HEK293T (cell line): Measurements from ENCODE around the gene SENP1.
"Not testable (repeated sequence)": the region's sequence is repeated elsewhere in the genome, so short reads cannot be mapped to it uniquely, and the experiment has no call there.

Source experiments
- CTCF ChIA-PET: fragments of 350-600 bp; formaldehyde crosslinking; extraction: SDS; loops from one replicate; lab custom pipeline; 2021; ENCODE audit warnings: antibody characterized with exemption, inconsistent platforms; lab: Yijun Ruan, JAX
- POLR2A ChIA-PET: fragments of 350-600 bp; formaldehyde crosslinking; extraction: SDS; loops from one replicate; lab custom pipeline; 2020; ENCODE audit warnings: antibody characterized with exemption, inconsistent platforms; lab: Yijun Ruan, JAX
- DNase-seq: peaks from one replicate; pipeline ENCODE4 v3.0.0; 2012; ENCODE audit warnings: mixed read lengths; ENCODE audit errors: extremely low spot score
- ARNT ChIP-seq: fragments of 450-650 bp; IDR thresholded peaks from 2 replicates; pipeline ENCODE4 v1.6.1; 2017; ENCODE audit warnings: mild to moderate bottlenecking
- BHLHE40 ChIP-seq: fragments of 450-650 bp; IDR thresholded peaks from 2 replicates; pipeline ENCODE4 v1.6.1; 2016; ENCODE audit warnings: mild to moderate bottlenecking, moderate library complexity, borderline replicate concordance
- CTBP1 ChIP-seq: fragments of 450-650 bp; IDR thresholded peaks from 2 replicates; pipeline ENCODE4 v1.6.1; 2016; ENCODE audit warnings: borderline replicate concordance
- ELF4 ChIP-seq: fragments of 450-650 bp; IDR thresholded peaks from 2 replicates; pipeline ENCODE4 v1.6.1; 2017; ENCODE audit warnings: antibody characterized with exemption
- FOXA1 ChIP-seq: fragments of 450-650 bp; IDR thresholded peaks from 2 replicates; pipeline ENCODE4 v1.6.1; 2016; ENCODE audit warnings: mild to moderate bottlenecking
- FOXK2 ChIP-seq: fragments of 450-650 bp; IDR thresholded peaks from 2 replicates; pipeline ENCODE4 v1.6.1; 2016; ENCODE audit warnings: mild to moderate bottlenecking
- FOXM1 ChIP-seq: fragments of 450-650 bp; IDR thresholded peaks from 2 replicates; pipeline ENCODE4 v1.6.1; 2017; ENCODE audit warnings: mild to moderate bottlenecking, borderline replicate concordance
- HDGF ChIP-seq: fragments of 450-650 bp; IDR thresholded peaks from 2 replicates; pipeline ENCODE4 v1.6.1; 2017; ENCODE audit warnings: antibody characterized with exemption, borderline replicate concordance
- L3MBTL2 ChIP-seq: fragments of 450-650 bp; conservative IDR thresholded peaks from 2 replicates; pipeline ENCODE4 v1.6.1; 2016; ENCODE audit warnings: mild to moderate bottlenecking
- LEF1 ChIP-seq: fragments of 450-650 bp; IDR thresholded peaks from 2 replicates; pipeline ENCODE4 v1.6.1; 2017; ENCODE audit warnings: mild to moderate bottlenecking, borderline replicate concordance
- NFRKB ChIP-seq: fragments of 450-650 bp; IDR thresholded peaks from 2 replicates; pipeline ENCODE4 v1.6.1; 2016; ENCODE audit warnings: mild to moderate bottlenecking, moderate library complexity
- PKNOX1 ChIP-seq: fragments of 450-650 bp; IDR thresholded peaks from 2 replicates; pipeline ENCODE4 v1.6.1; 2016
- SP1 ChIP-seq: fragments of 450-650 bp; IDR thresholded peaks from 2 replicates; pipeline ENCODE4 v1.6.1; 2017
- SUZ12 ChIP-seq: fragments of 450-650 bp; IDR thresholded peaks from 2 replicates; pipeline ENCODE4 v1.6.1; 2016; ENCODE audit warnings: mild to moderate bottlenecking
- TARDBP ChIP-seq: fragments of 450-650 bp; IDR thresholded peaks from 2 replicates; pipeline ENCODE4 v1.6.1; 2016
- ZNF384 ChIP-seq: fragments of 450-650 bp; IDR thresholded peaks from 2 replicates; pipeline ENCODE4 v1.6.1; 2016

SENP1 gene

GRCh38 chr12:48115957-48116356 is 10.1 kb upstream of the SENP1 start:
- ChIA-PET CTCF (no interaction called here), POLR2A (interaction anchor here (1.8 kb wide), 1 partner anchor 9 kb away, joined by 4 read pairs; no protein-coding TSS in a partner anchor)
- no peak for DNase-seq
- no peak for TF ChIP-seq FOXK2
- TF ChIP-seq TARDBP = no peak
- no peak for TF ChIP-seq L3MBTL2
- TF ChIP-seq FOXA1 = no peak
- TF ChIP-seq HDGF = no peak
- no peak for TF ChIP-seq LEF1
- TF ChIP-seq BHLHE40 = no peak
- TF ChIP-seq PKNOX1 = no peak
- TF ChIP-seq ZNF384 = no peak
- no peak for TF ChIP-seq SUZ12
- no peak for TF ChIP-seq FOXM1
- TF ChIP-seq ARNT = no peak
- no peak for TF ChIP-seq SP1
- TF ChIP-seq CTBP1 = no peak
- TF ChIP-seq ELF4 = no peak
- no peak for TF ChIP-seq NFRKB

- DNase-seq, CTCF ChIA-PET, POLR2A ChIA-PET: not testable (repeated sequence)
Measured at GRCh38 chr12:48111312-48111693, 5.4 kb upstream of the SENP1 start.

GRCh38 chr12:48110691-48111311 is 4.9 kb upstream of the SENP1 start:
- no peak for DNase-seq
- TF ChIP-seq SUZ12 = no peak
- no peak for TF ChIP-seq ZNF384
- TF ChIP-seq FOXA1 = no peak
- TF ChIP-seq SP1 = no peak
- CTCF ChIA-PET = no interaction called here
- POLR2A ChIA-PET = interaction anchor here (1.1 kb wide), 1 partner anchor 8 kb away, joined by 3 read pairs; the partner anchor contains the start of gene PFKM

GRCh38 chr12:48109424-48109823 is 3.5 kb upstream of the SENP1 start:
- CTCF ChIA-PET = no interaction called here
- no peak for DNase-seq
- POLR2A ChIA-PET = no interaction called here
- no peak for TF ChIP-seq L3MBTL2
- no peak for TF ChIP-seq LEF1
- TF ChIP-seq CTBP1 = no peak
- no peak for TF ChIP-seq ARNT
- TF ChIP-seq ZNF384 = no peak
- TF ChIP-seq BHLHE40 = no peak
- no peak for TF ChIP-seq NFRKB
- TF ChIP-seq FOXM1 = no peak
- TF ChIP-seq FOXA1 = no peak
- no peak for TF ChIP-seq SUZ12
- no peak for TF ChIP-seq HDGF
- TF ChIP-seq PKNOX1 = no peak
- no peak for TF ChIP-seq TARDBP
- TF ChIP-seq ELF4 = no peak

GRCh38 chr12:48106681-48107613 is 1.1 kb upstream of the SENP1 start:
- no peak for DNase-seq
- CTCF ChIA-PET = no interaction called here
- no peak for TF ChIP-seq ARNT
- no peak for TF ChIP-seq L3MBTL2
- TF ChIP-seq ZNF384 = no peak
- TF ChIP-seq CTBP1 = no peak
- TF ChIP-seq SP1 = no peak
- TF ChIP-seq SUZ12 = no peak
- no peak for TF ChIP-seq FOXM1
- no peak for TF ChIP-seq HDGF
- TF ChIP-seq BHLHE40 = no peak
- no peak for TF ChIP-seq TARDBP
- no peak for TF ChIP-seq LEF1
- no peak for TF ChIP-seq NFRKB
- TF ChIP-seq PKNOX1 = no peak
- no peak for TF ChIP-seq ELF4
- TF ChIP-seq FOXA1 = no peak
- no peak for TF ChIP-seq FOXK2
- POLR2A ChIA-PET = interaction anchor here (0.9 to 4.7 kb wide), 4 partner anchors 10 to 290 kb away, joined by 3 to 38 read pairs (median 15); partner anchors contain the start of genes ASB8 and PFKM

- no peak for DNase-seq
- CTCF ChIA-PET = no interaction called here
- TF ChIP-seq HDGF (no peak), LEF1 (no peak), FOXK2 (no peak), BHLHE40 (no peak), FOXM1 (no peak), FOXA1 (no peak), ARNT (no peak)
- POLR2A ChIA-PET = interaction anchor here (1.0 to 4.7 kb wide), 5 partner anchors 12 to 92 kb away, joined by 3 to 38 read pairs (median 6); partner anchors contain the start of genes ASB8 and PFKM
Measured at GRCh38 chr12:48105321-48105866, 485 bp downstream of the SENP1 start.
